GM19324 (cell line): Measurements from ENCODE around the gene PSTPIP1.

Experiments used
- ATAC-seq: cut with Tn5 transposase; IDR thresholded peaks from one replicate; pipeline ENCODE4 v1.9.1; 2021; ENCODE audit warnings: mild to moderate bottlenecking, moderate library complexity; ENCODE audit not compliant: unreplicated experiment, low FRiP score

The PSTPIP1 gene

GRCh38 chr15:76978522-76979330, 16.2 kb upstream of the PSTPIP1 start:
- no peak for ATAC-seq

DNA sequence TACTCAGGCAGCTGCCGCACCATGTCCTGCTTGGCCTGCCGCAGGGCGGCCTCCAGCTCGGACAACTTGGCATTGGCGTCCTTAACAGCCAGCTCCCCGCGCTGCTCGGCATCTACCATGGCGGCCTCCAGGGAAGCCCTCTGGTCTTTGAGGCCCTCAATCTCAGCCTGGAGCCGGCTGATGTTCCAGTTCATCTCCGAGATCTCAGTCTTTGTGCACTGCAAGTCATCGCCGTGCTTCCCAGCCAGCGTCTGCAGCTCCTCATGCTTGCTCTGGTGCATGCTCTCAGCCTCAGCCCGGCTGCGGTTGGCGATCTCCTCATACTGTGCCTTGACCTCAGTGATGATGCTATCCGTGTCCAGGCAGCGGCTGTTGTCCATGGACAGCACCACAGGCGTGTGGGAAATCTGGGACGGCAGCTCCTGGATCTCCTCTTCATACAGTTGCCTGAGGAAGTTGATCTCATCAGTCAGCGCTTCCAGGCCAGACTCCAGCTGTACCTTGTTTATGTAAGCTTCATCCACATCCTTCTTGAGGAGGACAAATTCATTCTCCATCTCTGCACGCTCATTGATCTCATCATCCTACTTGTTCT, 15.5 kb upstream of the PSTPIP1 start:
- ATAC-seq = no peak

DNA sequence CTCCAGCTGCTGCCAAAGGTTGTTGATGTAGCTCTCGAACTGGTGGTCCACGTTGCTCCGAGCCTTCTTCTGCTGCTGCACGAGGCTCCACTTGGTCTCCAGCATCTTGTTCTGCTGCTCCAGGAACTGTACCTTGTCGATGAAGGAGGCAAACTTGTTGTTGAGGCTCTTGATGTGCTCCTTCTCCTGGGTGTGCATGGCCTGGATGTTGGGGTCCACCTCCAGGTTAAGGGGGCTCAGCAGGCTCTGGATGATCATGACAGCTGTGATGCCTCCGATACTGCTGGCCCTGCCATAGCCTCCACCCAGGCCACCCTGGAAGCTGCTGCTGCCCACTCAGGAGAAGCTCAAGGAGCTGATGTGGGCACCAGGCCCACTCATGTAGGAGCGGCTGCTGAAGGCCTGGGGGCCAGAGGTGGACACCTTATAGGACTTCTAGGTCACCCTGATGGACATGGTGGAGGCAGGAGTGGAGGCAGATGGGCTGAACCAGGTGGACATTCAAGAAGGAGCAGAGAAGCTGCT, 14.9 kb upstream of the PSTPIP1 start:
- ATAC-seq = no peak

DNA sequence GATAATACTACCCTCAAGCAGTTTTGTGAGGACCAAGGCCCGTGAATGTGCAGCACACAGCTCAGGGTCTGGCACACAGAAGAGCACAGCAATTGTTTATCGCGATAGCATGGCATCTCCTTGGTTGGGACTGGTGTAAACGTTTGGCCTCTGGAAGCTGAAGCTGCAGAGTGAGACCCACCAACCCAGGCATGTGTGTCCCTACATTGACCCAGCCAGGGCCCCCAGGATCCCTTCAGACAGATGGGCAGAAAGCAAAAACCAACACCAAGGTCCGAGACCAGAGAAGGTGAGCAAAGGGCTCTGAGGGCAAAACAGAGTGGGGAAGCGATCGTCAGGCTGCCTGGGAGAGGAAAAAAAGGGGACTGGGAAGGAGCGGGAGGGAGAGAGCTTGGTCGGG, 12.6 kb upstream of the PSTPIP1 start:
- ATAC-seq = no peak

DNA sequence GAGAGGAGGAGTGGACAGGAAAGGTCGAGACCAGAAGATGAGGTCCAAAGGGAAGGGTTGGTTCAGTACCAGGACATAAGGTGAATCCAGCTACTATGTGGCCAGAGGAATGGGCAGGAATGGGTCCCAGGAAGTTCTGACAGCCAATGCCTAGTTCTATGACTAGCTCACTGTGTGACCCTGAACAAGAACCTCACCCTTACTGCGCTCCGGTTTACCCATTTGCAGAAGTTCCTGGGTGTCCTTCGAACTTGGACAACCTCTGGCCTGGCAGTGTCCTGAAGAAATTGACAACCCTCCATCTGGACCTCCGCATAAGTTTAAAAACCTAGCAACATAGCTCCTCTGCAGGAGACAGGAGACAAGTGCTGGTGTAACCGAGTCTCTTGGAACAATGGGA, 12.2 kb upstream of the PSTPIP1 start:
- no peak for ATAC-seq

DNA sequence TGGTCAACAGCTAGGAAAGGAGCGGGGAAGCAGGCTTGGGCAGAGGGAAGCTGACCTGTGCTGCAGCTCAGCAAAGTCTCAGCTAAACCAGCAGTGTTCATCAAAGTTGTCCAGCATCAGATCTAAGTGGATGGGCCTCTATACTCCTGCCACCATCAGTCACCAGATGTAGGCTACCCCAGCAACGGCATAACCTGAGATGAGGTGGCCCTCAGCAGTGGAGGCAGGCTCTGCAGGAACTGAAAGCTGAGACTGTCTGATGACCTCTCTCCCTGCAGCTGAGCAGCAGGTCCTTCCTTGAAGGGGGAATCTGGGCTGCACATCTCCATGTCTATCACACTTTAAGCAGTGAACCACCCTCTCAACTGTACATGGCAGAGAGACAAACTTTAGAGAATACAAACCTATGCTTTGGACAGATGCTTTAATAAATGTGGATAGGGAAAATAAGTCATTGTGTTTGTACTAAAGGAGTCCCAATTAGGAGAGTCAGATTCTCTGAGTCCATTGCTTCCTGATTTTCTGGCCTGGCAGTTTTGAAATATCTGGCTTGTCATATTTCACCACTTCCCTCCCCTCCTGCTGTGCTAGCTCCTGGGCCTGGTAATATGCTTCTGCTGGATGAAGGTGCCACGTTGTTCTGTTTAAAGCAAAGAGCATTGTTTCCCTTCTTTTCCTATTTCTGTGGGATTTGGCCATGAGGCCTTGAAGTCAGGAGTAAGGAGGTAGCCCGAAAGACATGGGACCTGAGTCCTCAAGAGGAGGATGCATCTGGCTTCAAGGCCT, 11.1 kb upstream of the PSTPIP1 start:
- ATAC-seq = no peak

- no peak for ATAC-seq
Observed at GRCh38 chr15:76986743-76987142, 8.2 kb upstream of the PSTPIP1 start.

DNA sequence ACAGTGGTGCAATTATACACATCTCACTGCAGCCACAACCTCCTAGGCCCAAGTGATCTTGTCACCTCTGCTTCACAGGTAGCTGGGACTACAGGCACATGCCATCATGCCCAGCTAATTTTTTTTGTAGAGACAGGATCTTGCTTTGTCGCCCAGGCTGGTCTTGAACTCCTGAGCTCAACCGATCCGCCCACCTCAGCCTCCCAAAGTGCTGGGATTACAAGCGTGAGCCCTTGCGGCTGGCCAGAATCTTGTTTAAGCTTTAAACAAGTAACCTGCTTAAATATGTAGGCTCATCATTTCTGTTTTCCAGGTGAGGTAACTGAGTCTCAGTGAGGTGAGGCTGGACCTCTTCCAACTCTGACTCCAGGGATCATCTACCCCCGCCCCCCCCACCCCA, 7.7 kb upstream of the PSTPIP1 start:
- ATAC-seq = no peak

- ATAC-seq = no peak
Observed at GRCh38 chr15:76987896-76988860, 6.7 kb upstream of the PSTPIP1 start.

DNA sequence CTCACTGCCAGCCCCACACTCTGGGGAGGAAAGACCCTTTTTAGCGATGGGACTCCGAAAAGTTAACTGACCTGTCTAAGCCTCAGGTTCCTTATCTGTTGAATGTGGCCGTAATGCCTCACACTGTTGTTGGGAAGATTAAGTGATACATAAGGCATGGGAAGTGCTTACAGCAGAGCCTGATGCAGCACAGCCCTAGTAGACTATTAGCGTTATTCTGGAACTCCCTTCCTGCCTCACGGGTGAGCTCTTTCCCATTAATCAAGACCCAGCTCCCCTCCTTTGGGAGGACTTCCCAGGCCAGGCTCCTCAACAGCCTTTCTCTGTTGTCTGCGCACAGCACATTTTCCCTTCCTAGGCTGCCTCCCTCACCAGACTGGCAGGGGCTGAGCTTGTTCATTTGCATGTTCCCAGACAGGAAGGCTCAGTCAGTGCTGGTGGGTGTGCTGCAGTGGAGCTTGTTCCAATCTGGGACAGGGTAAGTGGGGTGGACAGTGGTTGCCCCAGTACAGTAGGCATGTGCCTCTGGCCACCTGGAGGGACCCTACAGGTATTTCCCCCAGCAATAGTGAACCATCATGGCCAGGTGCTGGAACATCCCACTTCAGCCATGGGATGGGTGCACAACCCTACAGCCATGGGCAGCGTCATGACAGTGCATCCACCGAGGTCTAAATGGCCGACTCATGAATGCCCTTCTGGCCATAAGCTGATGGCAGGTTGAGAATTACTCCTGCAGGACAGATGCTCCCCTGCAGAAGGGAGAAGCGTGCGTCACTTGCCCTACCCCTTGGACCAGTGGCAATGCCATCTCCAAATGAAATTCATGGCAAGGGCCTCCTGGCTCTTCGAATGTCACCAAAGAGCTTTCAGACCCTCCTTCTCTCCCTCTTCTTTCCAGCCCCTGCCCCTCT, 5.8 kb upstream of the PSTPIP1 start:
- ATAC-seq = no peak

DNA sequence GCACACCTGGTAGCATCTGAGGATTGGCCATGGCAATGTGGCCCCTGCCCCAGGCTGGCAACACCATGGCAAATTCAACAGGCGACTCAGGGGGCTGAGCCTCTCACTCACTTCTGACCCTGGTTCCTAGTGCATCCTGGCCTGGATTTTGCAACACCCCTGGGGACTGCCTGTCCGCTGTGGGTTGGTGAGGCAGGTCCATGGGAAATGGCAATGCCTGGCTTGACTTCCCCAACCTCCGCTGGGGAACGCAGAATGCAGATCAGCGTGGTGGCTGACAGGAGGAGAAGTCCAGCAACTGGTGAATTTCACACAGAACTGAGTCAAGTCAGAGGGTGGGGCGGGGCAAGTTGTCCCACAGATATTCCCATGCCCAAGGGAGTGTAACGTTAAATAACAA, 3.9 kb upstream of the PSTPIP1 start:
- no peak for ATAC-seq

DNA sequence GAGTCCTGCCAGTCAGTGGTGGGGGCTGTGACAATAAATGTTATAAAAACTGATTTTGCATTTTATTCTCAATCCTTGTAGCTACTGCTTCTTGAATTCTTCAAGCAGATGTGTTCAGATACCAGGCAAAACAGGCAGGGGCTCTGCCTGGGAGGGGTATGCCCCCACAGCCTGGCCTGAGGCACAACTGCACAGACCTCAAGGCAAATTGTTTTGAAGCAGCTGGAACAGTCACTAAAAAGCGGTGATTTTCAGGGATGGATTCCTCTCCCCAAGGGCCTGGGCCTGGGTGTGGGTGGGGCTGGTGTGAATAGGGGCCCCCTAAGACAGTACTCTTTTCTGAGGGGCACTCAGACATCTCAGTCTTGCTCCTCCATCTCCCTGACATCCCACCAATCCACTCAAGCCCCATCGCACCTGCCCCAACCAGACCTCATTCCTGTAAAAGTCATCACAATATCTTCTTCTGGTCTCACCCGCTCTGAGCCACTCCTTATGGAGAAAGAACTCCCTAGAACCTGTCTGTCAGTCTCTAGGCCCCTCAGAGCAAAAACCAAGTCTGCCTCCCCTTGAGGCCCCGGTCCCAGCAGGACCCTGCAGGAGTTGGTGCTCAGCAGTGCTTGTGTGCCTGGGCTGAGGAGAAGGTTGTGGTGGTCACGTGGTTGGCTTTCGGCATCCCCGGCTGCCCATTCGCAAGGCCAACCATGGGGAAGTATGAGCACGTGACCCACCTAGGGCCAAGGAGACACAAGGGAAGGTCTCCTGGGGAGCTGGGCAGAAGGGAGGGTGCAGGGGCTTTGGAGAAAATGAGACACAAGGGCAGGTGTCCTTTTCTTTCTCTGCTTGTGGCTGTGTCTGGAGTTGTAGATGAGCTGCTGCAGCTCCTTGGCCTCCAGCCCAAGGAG, 2.9 kb upstream of the PSTPIP1 start:
- ATAC-seq = no peak

GRCh38 chr15:76993114-76993725, 1.7 kb upstream of the PSTPIP1 start:
- no peak for ATAC-seq

GRCh38 chr15:76994001-76994400, 925 bp upstream of the PSTPIP1 start:
- ATAC-seq = no peak

- no peak for ATAC-seq
Observed at GRCh38 chr15:76994496-76994895, 430 bp upstream of the PSTPIP1 start.

- ATAC-seq = no peak
Observed at GRCh38 chr15:76996076-76996525, 1.2 kb downstream of the PSTPIP1 start.

DNA sequence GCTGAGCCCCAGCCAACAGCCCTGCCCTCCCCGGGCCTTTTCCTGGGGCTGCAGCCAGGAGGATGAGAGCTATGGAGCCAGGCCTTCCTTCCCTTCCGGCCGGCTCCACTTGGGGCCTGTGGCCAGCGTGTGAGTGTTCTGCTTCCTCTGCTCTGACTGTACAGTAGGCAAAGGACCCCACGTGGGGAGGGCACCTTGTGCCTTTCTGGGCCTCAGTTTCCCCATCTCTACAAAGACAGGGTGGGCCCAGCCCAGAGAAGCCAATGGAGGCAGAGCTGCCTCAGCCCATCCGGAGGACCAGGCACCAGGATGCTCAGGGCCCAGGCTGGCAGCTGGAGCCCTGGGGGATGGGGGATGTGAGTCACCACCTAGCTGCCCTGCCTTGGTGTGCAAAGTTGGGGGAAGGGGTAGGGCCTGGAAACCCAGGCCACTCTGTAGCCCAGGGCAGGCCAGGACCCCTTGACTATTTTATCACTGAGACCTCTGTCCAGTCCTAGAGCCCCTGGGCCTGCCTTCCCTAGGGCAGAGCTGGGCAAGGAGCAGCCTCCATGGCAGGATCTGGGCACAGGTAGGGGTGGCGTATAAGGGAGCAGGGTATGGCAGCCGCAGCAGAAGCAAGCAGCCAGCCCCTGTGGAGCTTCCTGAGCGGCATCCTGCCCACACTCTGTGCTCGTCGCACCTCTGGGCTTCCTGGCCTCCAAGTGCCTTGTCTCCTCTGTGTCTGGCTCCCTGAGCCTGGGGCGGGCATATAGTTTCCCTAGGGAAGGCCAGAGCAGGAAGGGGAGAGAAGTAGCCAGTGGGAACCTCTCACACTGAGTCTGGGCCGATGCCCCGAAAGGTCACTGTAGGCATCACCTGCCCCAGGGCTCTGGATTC, 1.8 kb downstream of the PSTPIP1 start:
- no peak for ATAC-seq
